GM18517 (cell line): ENCODE results near the gene MYL5.
"Not testable (repeated sequence)": the region's sequence is repeated elsewhere in the genome, so short reads cannot be mapped to it uniquely, and the experiment has no call there.

Experiments
- ATAC-seq: cut with Tn5 transposase; IDR thresholded peaks from one replicate; pipeline ENCODE4 v1.9.1; 2021; ENCODE audit warnings: mild to moderate bottlenecking, moderate library complexity; ENCODE audit not compliant: unreplicated experiment

Gene MYL5, protein sequence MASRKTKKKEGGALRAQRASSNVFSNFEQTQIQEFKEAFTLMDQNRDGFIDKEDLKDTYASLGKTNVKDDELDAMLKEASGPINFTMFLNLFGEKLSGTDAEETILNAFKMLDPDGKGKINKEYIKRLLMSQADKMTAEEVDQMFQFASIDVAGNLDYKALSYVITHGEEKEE

DNA sequence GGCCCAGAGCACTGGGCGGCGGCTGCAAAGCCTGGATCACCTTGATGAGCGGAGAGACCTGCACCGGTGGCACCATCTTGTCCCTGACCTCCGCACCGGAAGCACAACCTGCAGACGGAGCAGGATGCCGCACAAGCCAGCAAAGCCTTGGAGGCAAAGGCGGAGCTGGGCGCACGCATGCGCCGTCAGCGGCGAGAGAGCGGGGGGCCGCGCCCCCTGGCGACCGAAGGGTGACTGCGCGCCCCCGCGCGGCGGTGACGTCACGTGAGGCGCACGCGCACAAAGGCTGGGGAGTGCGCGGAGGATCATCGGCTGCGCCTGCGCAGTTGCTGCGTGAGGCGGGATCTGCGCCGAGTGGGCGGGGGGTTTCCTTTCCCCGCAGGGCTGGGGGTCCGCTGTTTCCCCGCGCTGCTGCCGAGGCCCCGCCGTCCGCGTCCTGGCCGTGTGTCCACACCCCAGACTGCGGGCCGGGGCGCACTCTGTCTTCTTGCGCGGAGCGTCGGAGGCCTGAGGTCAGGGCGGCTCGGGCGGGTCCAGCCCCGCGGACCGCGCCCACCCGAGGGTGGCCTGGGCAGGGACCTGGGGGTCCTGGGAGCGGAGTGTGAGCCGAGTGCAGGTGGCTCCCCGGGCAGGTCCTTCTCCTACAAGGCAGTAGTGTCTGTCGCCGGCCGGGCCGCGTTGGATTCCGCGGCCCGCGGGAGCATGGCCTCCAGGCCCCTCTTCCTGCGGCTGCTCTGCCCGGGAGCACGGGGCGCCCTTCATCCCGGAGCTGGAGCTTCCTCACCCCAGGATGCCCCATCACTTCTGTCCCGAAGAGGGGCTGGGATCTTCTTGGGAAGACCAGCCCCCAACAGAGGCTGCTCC is at the start of gene MYL5, which contains the start of gene ATP5ME:
MYL5 (plus strand) TSS at position 371 of the 864 bp plus-strand sequence. CDS start 3,485 bp downstream, outside the sequence.
ATP5ME (minus strand) TSS at position 105 of the 864 bp plus-strand sequence; CDS start at position 76, 29 bp downstream.
- ATAC-seq: peak; percentile 76

DNA sequence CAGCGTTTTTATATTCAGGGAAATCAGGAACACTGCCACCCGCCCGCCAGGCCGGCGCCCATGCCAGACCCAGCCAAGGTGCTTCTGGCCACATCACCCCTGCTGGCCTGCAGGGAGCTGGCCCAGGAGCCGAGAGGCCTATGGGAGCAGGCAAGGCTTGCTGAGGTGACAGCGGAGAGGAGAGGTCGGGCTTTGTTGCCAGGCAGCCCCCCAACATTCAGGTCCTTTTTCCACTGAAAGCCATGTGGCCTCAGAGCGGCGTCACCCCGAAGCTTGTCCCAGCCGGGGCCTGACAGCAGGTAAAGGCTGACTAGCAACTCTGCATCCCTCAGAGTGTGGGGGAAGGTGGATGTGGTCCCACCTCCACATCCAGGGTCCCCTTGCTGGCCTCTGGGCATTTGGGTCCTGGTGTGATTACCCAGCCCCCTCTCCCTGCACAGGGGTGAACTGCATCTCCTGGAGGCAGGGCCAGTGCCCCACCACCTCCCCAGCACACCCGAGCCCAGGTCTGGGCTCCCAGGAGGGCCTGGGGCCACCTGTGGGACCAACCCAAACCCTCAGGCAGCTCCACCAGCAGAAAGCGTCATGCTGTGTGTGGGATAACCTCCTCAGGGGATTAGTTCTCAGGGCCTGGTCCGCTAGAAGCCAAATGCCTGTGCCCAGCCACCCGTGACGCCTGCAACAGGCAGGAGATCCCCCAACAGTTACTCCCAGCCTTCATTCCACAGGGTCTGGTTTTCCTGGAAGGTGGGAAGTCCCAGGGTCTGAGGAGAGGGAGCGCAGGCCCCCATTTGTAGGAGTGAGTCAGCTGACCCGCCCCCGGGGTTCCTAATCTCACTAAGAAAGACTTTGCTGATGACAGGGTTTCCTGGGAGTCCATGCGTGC is 49.4 kb upstream of the MYL5 start, which contains the start of gene PDE6B:
PDE6B (plus strand) TSS at position 869 of the 886 bp plus-strand sequence. CDS start 54 bp downstream, outside the sequence.
- ATAC-seq: no peak

DNA sequence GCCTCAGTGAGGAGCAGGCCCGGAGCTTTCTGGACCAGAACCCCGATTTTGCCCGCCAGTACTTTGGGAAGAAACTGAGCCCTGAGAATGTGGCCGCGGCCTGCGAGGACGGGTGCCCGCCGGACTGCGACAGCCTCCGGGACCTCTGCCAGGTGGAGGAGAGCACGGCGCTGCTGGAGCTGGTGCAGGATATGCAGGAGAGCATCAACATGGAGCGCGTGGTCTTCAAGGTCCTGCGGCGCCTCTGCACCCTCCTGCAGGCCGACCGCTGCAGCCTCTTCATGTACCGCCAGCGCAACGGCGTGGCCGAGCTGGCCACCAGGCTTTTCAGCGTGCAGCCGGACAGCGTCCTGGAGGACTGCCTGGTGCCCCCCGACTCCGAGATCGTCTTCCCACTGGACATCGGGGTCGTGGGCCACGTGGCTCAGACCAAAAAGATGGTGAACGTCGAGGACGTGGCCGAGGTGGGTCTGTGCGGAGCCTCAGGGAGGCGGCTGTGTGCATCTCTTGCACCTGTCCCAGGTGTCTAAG is 48.6 kb upstream of the MYL5 start:
- ATAC-seq: no peak

DNA sequence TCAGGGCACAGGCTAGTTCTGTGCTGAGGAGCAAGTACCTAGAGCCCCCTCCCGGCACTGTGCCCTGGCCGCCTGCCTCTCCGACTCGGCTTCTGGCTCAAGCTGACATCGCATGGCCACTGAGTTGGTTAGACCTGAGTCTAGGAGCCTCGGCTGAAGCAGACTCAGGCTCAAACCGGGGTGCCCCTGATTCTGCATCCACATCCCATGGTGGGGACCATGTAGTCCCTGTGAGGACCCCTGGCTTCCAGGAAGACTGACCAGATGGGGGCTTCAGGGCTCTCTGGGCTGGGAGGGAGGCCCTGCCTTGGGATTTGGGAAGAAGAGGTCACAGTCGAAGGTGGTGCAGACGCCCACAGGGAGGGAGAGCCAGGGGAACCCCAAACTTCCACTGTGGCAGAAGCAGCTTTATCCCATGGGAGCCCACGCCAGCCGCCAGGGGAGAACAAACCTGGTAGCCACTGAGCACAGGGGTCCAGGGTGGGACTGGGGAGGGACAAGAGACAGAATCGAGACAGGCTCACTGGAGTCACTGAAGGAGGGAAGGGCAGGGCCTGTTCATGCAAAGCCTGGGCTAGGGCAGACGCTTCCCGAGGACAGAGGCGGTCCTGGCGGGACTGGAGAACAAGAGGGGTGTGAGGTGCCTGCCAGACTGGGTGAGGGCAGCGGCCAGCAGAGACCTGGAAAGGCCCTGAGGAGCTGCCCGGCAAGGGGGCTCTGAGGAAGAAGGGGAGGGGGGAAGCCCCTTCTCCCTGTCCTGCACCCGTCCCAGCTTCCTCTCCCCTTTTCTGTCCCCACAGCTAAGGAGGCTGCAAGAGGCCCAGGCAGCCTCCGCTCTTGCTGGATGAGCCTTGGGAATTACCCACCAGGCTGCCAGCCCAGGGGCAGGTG is 47.9 kb upstream of the MYL5 start:
- no peak for ATAC-seq

DNA sequence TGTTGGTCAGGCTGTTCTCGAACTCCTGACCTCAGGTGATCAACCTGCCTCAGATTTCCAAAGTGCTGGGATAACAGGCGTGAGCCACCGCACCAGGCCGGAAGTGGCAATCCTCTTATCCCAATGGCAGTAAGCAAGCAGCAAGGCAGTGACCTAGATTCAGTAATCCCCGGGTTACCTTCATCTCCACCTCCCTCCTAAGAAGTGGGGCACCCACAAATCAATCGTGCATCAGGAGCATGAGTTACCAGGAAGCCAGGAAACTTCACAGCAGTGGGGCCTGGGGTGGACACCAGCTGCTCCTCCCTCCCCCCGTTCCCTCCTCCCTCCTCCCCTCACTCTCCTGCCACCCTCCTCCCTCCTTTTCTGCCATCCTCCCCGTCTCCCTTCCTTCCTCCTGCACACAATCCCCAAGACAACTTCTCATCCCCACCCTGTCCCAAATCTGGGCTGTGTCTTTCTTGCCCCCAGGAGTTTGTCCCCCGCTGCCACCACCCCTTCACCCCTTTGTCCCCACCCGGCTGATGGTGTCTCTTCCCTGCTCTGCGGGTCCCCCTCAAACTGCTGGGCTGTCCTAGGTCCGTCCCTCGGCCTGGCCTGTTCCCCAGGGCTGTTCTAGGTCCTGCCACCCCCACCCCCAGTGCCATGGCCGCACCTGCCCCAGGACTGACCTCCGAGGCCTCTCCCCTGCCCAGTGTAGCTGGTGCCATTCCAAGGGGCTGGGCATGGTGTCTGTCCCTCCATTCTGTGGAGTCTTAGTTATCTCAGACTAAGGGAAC is 46.8 kb upstream of the MYL5 start:
- no peak for ATAC-seq

DNA sequence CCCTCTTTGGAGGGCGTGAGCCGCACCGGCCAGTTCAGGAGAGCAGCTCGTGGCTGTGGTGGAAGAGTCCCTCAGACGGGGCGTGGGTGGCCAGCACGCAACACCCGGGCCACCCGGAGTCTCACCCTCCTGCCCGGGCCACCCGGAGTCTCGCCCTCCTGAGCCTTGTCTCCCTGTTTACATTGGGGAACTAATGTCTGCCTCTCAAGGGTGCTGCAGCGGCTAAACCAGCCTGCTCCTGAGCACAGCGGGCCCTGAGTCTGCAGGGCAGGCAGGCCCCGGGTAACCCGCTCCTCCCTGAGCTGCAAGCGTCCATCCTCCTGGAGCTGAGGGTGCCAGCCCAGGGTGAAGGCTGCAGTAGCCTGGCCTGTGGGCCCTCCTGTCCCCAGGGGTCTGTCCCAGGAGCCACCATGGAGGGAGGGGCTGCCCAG is 46.0 kb upstream of the MYL5 start:
- ATAC-seq: no peak

DNA sequence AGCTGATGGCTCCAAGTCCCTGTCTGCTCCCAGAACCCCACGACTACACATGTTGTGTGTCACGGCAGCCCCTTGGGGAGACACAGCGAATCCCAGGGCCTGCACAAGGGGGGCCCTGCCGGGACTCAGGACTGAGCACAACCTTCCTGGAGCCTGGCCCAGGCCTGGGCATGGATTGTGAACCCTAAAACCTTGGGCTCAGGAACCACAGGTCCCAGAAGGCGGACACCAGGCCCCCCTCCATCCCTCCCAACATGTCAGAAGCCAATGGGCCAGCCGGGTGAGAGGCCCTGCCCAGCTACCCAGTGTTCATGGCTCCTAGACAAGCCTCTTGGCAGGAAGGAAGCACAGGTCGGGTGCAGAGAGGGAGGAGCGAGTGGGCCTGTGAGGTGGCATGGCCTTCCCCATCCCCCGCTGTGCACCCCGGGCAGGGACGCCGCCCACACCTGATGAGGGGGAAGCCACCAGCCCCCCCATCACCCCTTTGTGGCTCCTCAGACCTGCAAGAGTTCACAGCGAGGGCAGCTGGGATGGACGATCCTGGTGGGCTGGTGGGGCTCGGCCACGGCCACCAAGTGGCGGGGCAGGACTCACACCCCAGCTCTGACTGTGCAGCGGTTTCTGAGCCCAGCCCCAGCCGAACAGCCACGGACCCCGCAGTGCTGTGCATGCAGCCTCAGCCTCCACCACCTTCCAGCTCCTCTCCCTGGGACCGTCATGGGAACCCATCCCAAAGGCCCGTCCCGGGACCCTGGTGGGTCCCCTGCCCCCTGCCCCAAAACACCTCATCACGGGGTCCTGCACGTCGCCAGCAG is 45.3 kb upstream of the MYL5 start:
- no peak for ATAC-seq

DNA sequence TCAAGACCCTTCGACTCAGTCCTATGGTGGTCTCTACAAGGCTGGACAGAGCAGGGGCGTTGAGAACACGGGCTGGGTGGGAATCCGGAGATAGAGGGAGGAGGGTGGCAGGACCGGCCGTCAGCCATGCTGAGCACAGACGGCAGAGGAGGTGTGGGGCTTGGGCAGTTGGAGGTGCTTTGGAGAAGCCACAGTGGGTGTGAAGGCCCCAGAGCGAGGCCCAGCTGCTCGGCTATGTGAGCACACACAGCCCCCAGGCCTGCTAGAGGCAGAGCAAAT is 44.8 kb upstream of the MYL5 start:
- ATAC-seq: no peak

DNA sequence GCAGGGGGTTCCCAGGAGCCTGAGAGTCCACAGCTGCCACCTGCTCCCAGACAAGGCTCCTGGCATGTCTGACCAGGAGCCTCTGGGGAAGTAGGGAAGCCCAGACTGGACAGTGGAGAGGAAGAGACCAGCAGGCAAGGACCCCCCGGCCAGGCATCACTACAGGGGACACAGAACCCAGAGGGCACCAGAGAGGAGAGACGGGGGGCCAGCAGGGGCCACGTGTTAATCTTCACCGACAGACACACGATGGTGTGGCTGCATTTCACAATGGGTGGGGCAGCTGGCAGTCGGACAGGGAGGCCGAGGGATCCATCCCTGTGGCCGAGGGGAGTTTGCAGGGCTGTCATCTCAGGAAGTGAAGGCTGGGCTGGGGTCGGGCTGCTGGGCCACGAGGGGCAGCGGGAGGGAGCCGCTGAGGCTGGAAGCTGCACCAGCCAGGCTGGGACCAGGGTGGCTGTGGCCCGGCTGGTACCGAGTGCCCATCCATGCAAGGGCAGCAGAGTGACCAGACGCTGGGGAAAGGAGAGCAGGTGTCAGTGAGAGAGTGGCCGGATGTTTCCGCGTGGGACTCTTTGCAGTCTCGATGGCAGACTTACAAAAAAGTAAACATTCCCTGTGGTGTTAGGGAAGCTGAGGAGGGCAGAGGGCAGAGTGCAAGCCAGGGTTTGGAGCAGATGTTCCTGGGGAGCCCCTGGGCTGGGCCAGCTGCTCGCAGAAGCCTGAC is 44.3 kb upstream of the MYL5 start:
- ATAC-seq: no peak

DNA sequence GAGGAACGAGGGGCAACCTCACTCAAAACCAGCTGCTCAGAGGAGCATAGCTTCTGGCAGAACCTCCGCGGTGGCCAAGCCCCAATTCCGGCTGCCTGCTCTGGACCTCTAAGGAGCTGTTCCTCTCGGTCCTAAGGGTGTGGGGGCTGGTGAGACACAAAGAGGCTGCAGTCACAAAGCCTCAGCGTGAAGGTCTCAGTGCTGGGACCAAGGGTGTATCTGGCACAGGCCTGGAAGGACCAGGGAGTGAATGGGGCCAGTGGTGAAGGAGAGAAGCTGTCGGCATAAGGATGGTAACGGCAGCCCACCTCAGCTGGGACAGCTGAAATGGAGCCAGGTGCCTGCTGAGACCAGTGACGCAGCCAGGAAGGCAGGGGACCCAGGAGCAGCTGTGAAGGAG is 43.7 kb upstream of the MYL5 start:
- ATAC-seq: no peak

DNA sequence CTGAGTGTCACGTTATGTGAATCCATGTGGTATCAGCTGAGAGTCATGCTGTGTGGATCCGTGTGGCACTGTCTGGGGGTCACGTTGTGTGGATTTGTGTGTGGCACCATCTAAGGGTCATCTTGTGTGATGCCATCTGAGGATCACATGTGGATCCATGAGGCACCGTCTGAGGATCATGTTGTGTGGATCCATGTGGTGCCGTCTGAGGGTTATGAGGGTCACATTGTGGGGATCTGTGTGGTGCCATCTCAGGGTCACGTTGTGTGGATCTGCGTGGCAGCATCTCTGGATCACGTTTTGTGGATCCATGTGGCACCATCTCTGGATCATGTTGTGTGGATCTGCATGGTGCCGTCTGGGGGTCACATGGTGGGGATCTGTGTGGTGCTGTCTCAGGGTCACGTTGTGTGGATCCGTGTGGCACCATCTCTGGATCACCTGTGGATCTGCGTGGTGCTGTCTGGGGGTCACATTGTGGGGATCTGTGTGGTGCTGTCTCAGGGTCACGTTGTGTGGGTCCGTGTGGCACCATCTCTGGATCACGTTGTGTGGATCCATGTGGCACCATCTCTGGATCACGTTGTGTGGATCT is 42.0 kb upstream of the MYL5 start:
- ATAC-seq: no peak

DNA sequence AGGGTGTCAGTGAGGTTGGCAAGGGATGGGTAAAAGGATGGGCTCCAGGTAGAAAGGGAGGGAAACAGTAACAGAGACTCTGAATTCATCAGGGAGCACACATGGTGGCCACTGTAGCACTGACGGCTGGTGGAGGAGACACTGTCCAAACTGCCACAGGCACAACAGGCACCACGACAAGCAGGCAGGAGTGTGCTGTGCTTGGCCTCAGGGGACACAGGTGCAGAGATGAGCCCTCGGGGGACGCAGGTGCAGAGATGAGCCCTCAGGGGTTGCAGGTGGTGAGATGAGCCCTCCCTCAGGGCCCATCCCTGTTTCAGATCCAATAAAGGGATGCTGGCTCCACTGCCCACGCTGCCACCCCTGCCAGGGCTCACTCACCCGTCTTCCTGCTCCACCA is 41.4 kb upstream of the MYL5 start:
- ATAC-seq: no peak

DNA sequence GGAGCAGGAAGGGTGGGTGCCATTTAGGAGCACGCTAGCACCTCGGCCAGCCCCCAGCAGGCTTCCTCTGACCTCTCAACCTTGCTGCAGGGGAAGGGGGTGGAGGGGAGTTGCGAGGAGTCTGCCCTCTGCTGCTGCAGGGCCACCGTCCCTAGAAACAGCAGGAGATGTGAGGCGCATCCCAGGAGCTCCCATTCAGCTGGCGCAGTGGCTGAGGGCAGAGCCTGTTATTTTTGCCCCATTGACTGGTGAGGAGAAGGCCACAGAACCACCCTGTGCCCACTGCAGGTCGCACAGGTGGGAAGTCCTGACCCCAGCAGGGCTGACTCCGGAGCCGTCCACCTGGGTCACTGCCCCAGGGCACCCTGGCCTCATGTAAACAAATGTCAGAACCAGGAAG is 40.9 kb upstream of the MYL5 start:
- no peak for ATAC-seq

DNA sequence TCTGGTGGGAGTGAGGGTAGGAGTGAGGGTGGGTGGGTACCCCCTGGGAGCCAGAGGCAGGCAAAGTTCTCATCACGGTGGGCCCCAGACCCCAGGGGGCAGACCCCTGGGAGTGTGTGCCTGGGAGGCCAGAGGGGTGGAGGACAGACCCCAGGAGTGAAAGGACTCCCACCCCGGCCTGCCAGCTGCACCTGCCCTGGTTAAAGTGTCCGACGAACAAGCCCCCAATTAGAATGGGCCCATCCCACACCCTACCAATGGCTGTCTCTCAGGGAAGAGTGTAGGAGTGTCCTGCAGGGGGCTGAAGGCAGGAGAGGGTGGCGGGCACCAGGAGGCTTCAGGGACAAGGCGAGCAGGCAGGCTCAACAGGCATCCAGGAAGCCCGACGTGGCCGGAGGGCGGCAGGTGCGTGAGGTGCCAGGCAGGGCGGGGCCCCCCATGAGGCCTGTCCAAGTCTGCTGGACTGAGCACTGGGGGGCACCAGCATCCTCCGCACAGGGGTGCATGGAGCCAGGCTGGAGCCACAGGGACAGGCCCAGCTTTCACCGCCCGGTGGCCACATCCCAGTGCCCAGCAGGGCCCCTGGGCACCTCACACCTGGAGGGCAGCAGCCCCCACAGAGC is 40.3 kb upstream of the MYL5 start:
- no peak for ATAC-seq

DNA sequence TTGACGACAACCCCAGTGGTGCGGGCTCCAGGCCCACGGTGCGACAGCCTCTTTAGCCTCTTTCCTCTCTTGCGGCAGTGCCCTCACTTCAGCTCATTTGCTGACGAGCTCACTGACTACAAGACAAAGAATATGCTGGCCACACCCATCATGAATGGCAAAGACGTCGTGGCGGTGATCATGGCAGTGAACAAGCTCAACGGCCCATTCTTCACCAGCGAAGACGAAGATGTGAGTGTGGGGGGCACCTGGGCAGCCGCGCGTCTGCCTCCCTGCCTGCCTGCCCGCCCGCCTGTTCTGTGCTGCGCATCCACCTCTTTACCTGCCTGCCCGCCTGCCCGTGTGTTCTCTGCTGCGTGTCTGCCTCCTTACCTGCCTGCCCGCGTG is 39.8 kb upstream of the MYL5 start:
- no peak for ATAC-seq

DNA sequence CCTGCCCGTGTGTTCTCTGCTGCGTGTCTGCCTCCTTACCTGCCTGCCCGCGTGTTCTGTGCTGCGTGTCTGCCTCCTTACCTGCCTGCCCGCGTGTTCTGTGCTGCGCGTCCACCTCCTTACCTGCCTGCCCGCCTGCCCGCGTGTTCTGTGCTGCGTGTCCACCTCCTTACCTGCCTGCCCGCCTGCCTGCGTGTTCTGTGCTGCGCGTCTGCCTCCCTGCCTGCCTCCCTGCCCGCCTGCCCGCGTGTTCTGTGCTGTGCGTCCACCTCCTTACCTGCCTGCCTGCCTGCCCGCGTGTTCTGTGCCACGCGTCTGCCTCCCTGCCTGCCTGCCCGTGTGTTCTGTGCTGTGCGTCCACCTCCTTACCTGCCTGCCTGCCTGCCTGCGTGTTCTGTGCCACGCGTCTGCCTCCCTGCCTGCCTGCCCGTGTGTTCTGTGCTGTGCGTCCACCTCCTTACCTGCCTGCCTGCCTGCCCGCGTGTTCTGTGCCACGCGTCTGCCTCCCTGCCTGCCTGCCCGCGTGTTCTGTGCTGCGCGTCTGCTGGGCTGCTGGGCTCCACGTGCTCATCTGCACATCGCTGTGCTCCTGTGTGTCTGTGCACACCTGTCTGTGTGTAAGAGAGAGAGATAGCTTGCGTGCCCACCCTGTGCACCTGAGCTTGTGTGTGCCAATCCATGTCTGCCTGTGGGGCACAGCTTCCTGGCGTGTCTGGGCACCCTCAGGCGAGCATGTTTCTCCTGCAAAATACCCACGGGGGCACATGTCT is 39.1 kb upstream of the MYL5 start:
- not testable (repeated sequence) for ATAC-seq
